BJ (cell line): ENCODE results near the gene FSD1. TPM values are rescaled to one million over a fixed set of nuclear protein-coding genes. Genes with fewer than 3 reads are reported as not detected.
A peak's percentile ranks its signal among the peaks of the same experiment; 100 is the strongest.

Experiments
- CTCF ChIA-PET: fragments of 350-600 bp; formaldehyde crosslinking; extraction: SDS; loops from one replicate; lab custom pipeline; 2021; ENCODE audit warnings: antibody characterized with exemption, inconsistent platforms; lab: Yijun Ruan, JAX
- POLR2A ChIA-PET: fragments of 300-600 bp; sonication (Branson Sonifier 250); formaldehyde crosslinking; extraction: SDS; loops from one replicate; lab custom pipeline; 2021; ENCODE audit warnings: antibody characterized with exemption; lab: Charles Lee
- DNase-seq: peaks from one replicate; pipeline ENCODE4 v3.0.0-alpha.2; 2011; ENCODE audit warnings: low read depth
- H3K27me3 ChIP-seq: 2 replicates; pipeline ENCODE4 v1.6.0; 2011; ENCODE audit warnings: low read length; ENCODE audit not compliant: control insufficient read depth, insufficient read depth
- H3K36me3 ChIP-seq: 2 replicates; pipeline ENCODE4 v1.5.1; 2011; ENCODE audit warnings: low read length; ENCODE audit not compliant: control insufficient read depth, insufficient read depth
- H3K4me3 ChIP-seq: 2 replicates; pipeline ENCODE4 v1.5.1; 2011; ENCODE audit warnings: low read depth, mild to moderate bottlenecking, control low read depth, low read length
- CTCF ChIP-seq: IDR thresholded peaks from 2 replicates; pipeline ENCODE4 v1.5.1; 2011; ENCODE audit warnings: low read depth, mild to moderate bottlenecking, control low read depth, inconsistent platforms, low read length, moderate library complexity; ENCODE audit not compliant: insufficient read depth
- polyA plus RNA-seq: library from polyadenylated mRNA; depleted of rRNA; stranded (reverse); fragments of >200 nt; gene quantifications from 2 replicates; pipeline ENCODE4 v1.2.3, GENCODE V29; 2011

Gene FSD1
- polyA plus RNA-seq, 1 experiment = 11.9 TPM

GRCh38 chr19:4361152-4362046, 57.0 kb downstream of the FSD1 start:
- Histone ChIP-seq H3K4me3 (no peak overlapping the region), H3K36me3 (peaks cover 67% of the 10 kb centered on the region), H3K27me3 (no peaks in the 10 kb centered on the region)
- CTCF ChIA-PET = interaction anchor here (5.7 kb wide), 1 partner anchor 8 kb away, joined by 49 read pairs; no protein-coding TSS in a partner anchor
- TF ChIP-seq CTCF = no peak
- POLR2A ChIA-PET = no interaction called here
- DNase-seq = no peak

- TF ChIP-seq CTCF = no peak
- Histone ChIP-seq H3K4me3 (no peak overlapping the region), H3K36me3 (peaks cover 70% of the 10 kb centered on the region), H3K27me3 (no peaks in the 10 kb centered on the region)
- ChIA-PET CTCF (interaction anchor here (0.5 to 5.7 kb wide), 2 partner anchors 9 to 10 kb away, joined by 3 to 49 read pairs; no protein-coding TSS in a partner anchor), POLR2A (no interaction called here)
- DNase-seq = no peak
Measured at GRCh38 chr19:4362101-4362828, 57.9 kb downstream of the FSD1 start.

- no peak overlapping the region for H3K4me3 ChIP-seq
- CTCF ChIA-PET = interaction anchor here (0.5 to 5.7 kb wide), 3 partner anchors 9 to 37 kb away, joined by 3 to 49 read pairs (median 3); partner anchors contain the start of gene SH3GL1
- peak; percentile 19 for TF ChIP-seq CTCF
- DNase-seq = no peak
- POLR2A ChIA-PET = no interaction called here
- peaks cover 70% of the 10 kb centered on the region for H3K36me3 ChIP-seq
- H3K27me3 ChIP-seq = no peaks in the 10 kb centered on the region
Measured at GRCh38 chr19:4362831-4363545, 58.6 kb downstream of the FSD1 start.

- ChIA-PET CTCF (interaction anchor here (0.6 to 5.7 kb wide), 3 partner anchors 11 to 36 kb away, joined by 3 to 49 read pairs (median 3); partner anchors contain the start of gene SH3GL1), POLR2A (no interaction called here)
- no peak for DNase-seq
- Histone ChIP-seq H3K27me3 (no peaks in the 10 kb centered on the region), H3K4me3 (no peak overlapping the region), H3K36me3 (peaks cover 68% of the 10 kb centered on the region)
- TF ChIP-seq CTCF = no peak
Measured at GRCh38 chr19:4363571-4364304, 59.3 kb downstream of the FSD1 start.
